GM10266 (cell line): Measurements from ENCODE around the gene DUOXA2.

Source experiments
- DNase-seq: peaks from one replicate; pipeline ENCODE4 v3.0.0; 2012; ENCODE audit errors: extremely low spot score
- CTCF ChIP-seq: IDR thresholded peaks from 2 replicates; pipeline ENCODE4 v1.5.1; 2012; ENCODE audit warnings: mild to moderate bottlenecking, low read depth; ENCODE audit not compliant: control insufficient read depth, insufficient read depth; ENCODE audit errors: missing control alignments

Gene DUOXA2

GRCh38 chr15:45138814-45139765 lies 25.0 kb downstream of the DUOXA2 start:
- DNase-seq, result no peak
- TF ChIP-seq CTCF, result no peak

- no peak for DNase-seq
- TF ChIP-seq CTCF, result no peak
These were observed 25.6 kb downstream of the DUOXA2 start for GRCh38 chr15:45139770-45140169.

- no peak for TF ChIP-seq CTCF
- DNase-seq, result no peak
These were observed 26.6 kb downstream of the DUOXA2 start for GRCh38 chr15:45140557-45141250.

GRCh38 chr15:45141386-45141785 lies 27.3 kb downstream of the DUOXA2 start:
- TF ChIP-seq CTCF, result no peak
- no peak for DNase-seq

- no peak for DNase-seq
- no peak for TF ChIP-seq CTCF
These were observed 28.9 kb downstream of the DUOXA2 start for GRCh38 chr15:45143056-45143455.

GRCh38 chr15:45143946-45144345 lies 29.8 kb downstream of the DUOXA2 start:
- no peak for DNase-seq
- TF ChIP-seq CTCF, result no peak

GRCh38 chr15:45144775-45145174 lies 30.6 kb downstream of the DUOXA2 start:
- no peak for DNase-seq

More at GRCh38 chr15:45144775-45145174, 30.6 kb downstream of the DUOXA2 start:
- TF ChIP-seq CTCF, result no peak
